T-cell (primary cell): Measurements from ENCODE around the gene OR2L8. TPM values are rescaled to one million over a fixed set of nuclear protein-coding genes. Genes with fewer than 3 reads are reported as not detected.

Source experiments
- ATAC-seq, 4 experiments: fragments of 200-7000 bp in 3 of 4; fragments of 150-1000 bp in 1 of 4; cut with Tn5 transposase; replicated peaks in 1 of 4; 1 replicate in 3 of 4; 2 replicates in 1 of 4; pipeline ENCODE4 v1.10.0; 2021; ENCODE audit warnings: moderate library complexity in 3 of 4, mild to moderate bottlenecking in 2 of 4, moderate number of reproducible peaks in 1 of 4
- CTCF ChIA-PET, 2 donors: fragments of 300-600 bp; sonication (Branson Sonifier 250); formaldehyde crosslinking; loops; one replicate each; lab custom pipeline; 2022; ENCODE audit warnings: antibody characterized with exemption in 2 of 2; lab: Charles Lee
- POLR2A ChIA-PET, 2 donors: fragments of 300-600 bp; sonication (Branson Sonifier 250); formaldehyde crosslinking; loops; one replicate each; lab custom pipeline; 2022; ENCODE audit warnings: antibody characterized with exemption in 2 of 2; lab: Charles Lee
- DNase-seq, 35 experiments: peaks; one replicate each; pipeline versions ENCODE4 v3.0.0 to v3.0.0-alpha.2; 2013 to 2023
- H3K27ac ChIP-seq: one replicate; pipeline ENCODE4 v1.5.1; 2013; ENCODE audit warnings: low read length
- H3K27me3 ChIP-seq, 2 experiments: replicated peaks in 1 of 2; 1 replicate in 1 of 2; 2 replicates in 1 of 2; pipeline versions ENCODE4 v1.6.1 to v1.7.0; 2013; ENCODE audit warnings: low read length in 1 of 2, mixed read lengths in 1 of 2; ENCODE audit not compliant: control insufficient read depth in 2 of 2, insufficient read depth in 2 of 2; ENCODE audit errors: extremely low read depth in 1 of 2
- H3K36me3 ChIP-seq, 2 donors: 1 replicate in 1 of 2; 2 replicates in 1 of 2; pipeline versions ENCODE4 v1.6.1 to v1.7.0; 2013; ENCODE audit warnings: low read length in 1 of 2; ENCODE audit not compliant: control insufficient read depth in 2 of 2, insufficient read depth in 1 of 2; ENCODE audit errors: extremely low read depth in 1 of 2
- H3K4me1 ChIP-seq, 2 experiments: 1 replicate in 1 of 2; 2 replicates in 1 of 2; pipeline versions ENCODE4 v1.6.1 to v1.7.0; 2013; ENCODE audit warnings: low read length in 2 of 2, mixed read lengths in 1 of 2; ENCODE audit not compliant: insufficient read depth in 2 of 2, control insufficient read depth in 1 of 2; ENCODE audit errors: extremely low read depth in 1 of 2
- H3K4me3 ChIP-seq, 2 donors: 1 replicate in 1 of 2; 2 replicates in 1 of 2; pipeline versions ENCODE4 v1.5.1 to v1.7.0; 2013; ENCODE audit warnings: mild to moderate bottlenecking in 2 of 2, low read length in 1 of 2, moderate library complexity in 1 of 2; ENCODE audit not compliant: control insufficient read depth in 1 of 2; ENCODE audit errors: extremely low read depth in 1 of 2
- H3K9me3 ChIP-seq: 2 replicates; pipeline ENCODE4 v1.7.0; 2013
- H3K27ac Mint-ChIP-seq, 2 donors: one replicate each; pipeline ENCODE4 v1.8.0; 2020 to 2021; ENCODE audit warnings: mild to moderate bottlenecking in 2 of 2, mixed read lengths in 2 of 2
- H3K27me3 Mint-ChIP-seq, 2 donors: one replicate each; pipeline ENCODE4 v1.8.0; 2021 to 2022; ENCODE audit warnings: mixed read lengths in 2 of 2
- H3K36me3 Mint-ChIP-seq: one replicate; pipeline ENCODE4 v1.8.0; 2021; ENCODE audit warnings: mixed read lengths
- H3K4me1 Mint-ChIP-seq, 3 donors: one replicate each; pipeline ENCODE4 v1.8.0; 2020 to 2022; ENCODE audit warnings: mixed read lengths in 3 of 3, mild to moderate bottlenecking in 1 of 3
- H3K4me3 Mint-ChIP-seq, 3 donors: one replicate each; pipeline ENCODE4 v1.8.0; 2020 to 2022; ENCODE audit warnings: mild to moderate bottlenecking in 3 of 3, mixed read lengths in 3 of 3, moderate library complexity in 3 of 3
- H3K9me3 Mint-ChIP-seq, 3 donors: one replicate each; pipeline ENCODE4 v1.8.0; 2020 to 2022; ENCODE audit warnings: mixed read lengths in 3 of 3
- WGBS: methylation state at CpG from one replicate; pipeline ENCODE4 v1.1.5; 2013; ENCODE audit warnings: missing lambda C conversion rate; ENCODE audit not compliant: insufficient coverage; 5-methylcytosine and 5-hydroxymethylcytosine counted together
- total RNA-seq, 35 experiments: library from RNA in 6 of 35; stranded (reverse) in 6 of 35; fragments of 120-200 nt in 1 of 35; gene quantifications; one replicate each; pipeline versions ENCODE4 v1.2.1 to v1.2.4 and lab custom pipeline; 2013 to 2026

The OR2L8 gene
- total RNA-seq, 5 donors from 2014 or later (not counting 1 experiment from before 2014, with no cell fraction given): 1.2 TPM; not detected in 3

- CTCF ChIA-PET: no interaction called here
- H3K27ac ChIP-seq: no peak overlapping the region
- POLR2A ChIA-PET: no interaction called here
These were observed 14.4 kb downstream of the OR2L8 start for GRCh38 chr1:247962911-247963588.

GRCh38 chr1:247964933-247965332 is 16.3 kb downstream of the OR2L8 start, which contains the start of gene OR2AK2:
OR2AK2 (plus strand) TSS chr1:247965233; CDS start chr1:247965377, 144 bp downstream.
- no CpG with 5 or more reads among the region's 2 CpGs for WGBS
- no peaks in the 10 kb centered on the region for H3K9me3 ChIP-seq
- ChIA-PET POLR2A (no interaction called here), CTCF (no interaction called here)
- no peaks in the 10 kb centered on the region for H3K27me3 Mint-ChIP-seq
- H3K27ac Mint-ChIP-seq: no peak within 1 kb of the TSS
- no peaks in the 10 kb centered on the region for H3K4me1 ChIP-seq
- H3K4me1 Mint-ChIP-seq: peaks cover 0 to 2% (median 0%) of the 10 kb centered on the region in 3 donors
- H3K27me3 ChIP-seq: no peaks in the 10 kb centered on the region
- H3K9me3 Mint-ChIP-seq: peaks cover 0 to 14% (median 5%) of the 10 kb centered on the region in 3 donors
- no peak within 1 kb of the TSS for H3K27ac ChIP-seq
- H3K36me3 Mint-ChIP-seq: no peaks in the 10 kb centered on the region
- H3K4me3 ChIP-seq: no peak within 1 kb of the TSS
- H3K4me3 Mint-ChIP-seq: no peak within 1 kb of the TSS
- H3K36me3 ChIP-seq: no peaks in the 10 kb centered on the region
- DNase-seq (no peak), ATAC-seq (no peak)

More at GRCh38 chr1:247962911-247963588, 14.4 kb downstream of the OR2L8 start:
- Mint-ChIP-seq H3K36me3 (no peaks in the 10 kb centered on the region), H3K9me3 (peaks cover 2 to 11% (median 5%) of the 10 kb centered on the region in 3 donors), H3K27ac (no peak overlapping the region), H3K27me3 (no peaks in the 10 kb centered on the region), H3K4me3 (no peak overlapping the region), H3K4me1 (peaks cover 0 to 2% (median 0%) of the 10 kb centered on the region in 3 donors)
- 20% methylated on average over 2 of the region's 4 CpGs for WGBS
- DNase-seq (no peak), ATAC-seq (no peak)
- Histone ChIP-seq H3K27me3 (no peaks in the 10 kb centered on the region), H3K4me3 (no peak overlapping the region), H3K9me3 (no peaks in the 10 kb centered on the region), H3K36me3 (no peaks in the 10 kb centered on the region), H3K4me1 (no peaks in the 10 kb centered on the region)

GRCh38 chr1:247966532-247967204 is 18.0 kb downstream of the OR2L8 start:
- Mint-ChIP-seq H3K9me3 (peaks cover 0 to 9% (median 7%) of the 10 kb centered on the region in 3 donors), H3K27me3 (no peaks in the 10 kb centered on the region), H3K36me3 (no peaks in the 10 kb centered on the region), H3K4me1 (peaks cover 0 to 2% (median 0%) of the 10 kb centered on the region in 3 donors), H3K27ac (no peak overlapping the region), H3K4me3 (no peak overlapping the region)
- Histone ChIP-seq H3K9me3 (no peaks in the 10 kb centered on the region), H3K27me3 (no peaks in the 10 kb centered on the region), H3K27ac (no peak overlapping the region), H3K4me3 (no peak overlapping the region), H3K4me1 (no peaks in the 10 kb centered on the region), H3K36me3 (no peaks in the 10 kb centered on the region)
- ATAC-seq (no peak), DNase-seq (no peak)
- ChIA-PET POLR2A (no interaction called here), CTCF (no interaction called here)
- WGBS: 40% methylated on average over 1 of the region's 5 CpGs

GRCh38 chr1:247992986-247993385 is 44.3 kb downstream of the OR2L8 start:
- no peaks in the 10 kb centered on the region for H3K27me3 Mint-ChIP-seq
- peaks cover 0 to 11% (median 2%) of the 10 kb centered on the region in 3 donors for H3K9me3 Mint-ChIP-seq
- DNase-seq: no peak
- ATAC-seq: no peak
- no peaks in the 10 kb centered on the region for H3K36me3 Mint-ChIP-seq
- CTCF ChIA-PET: interaction anchor here in 1 of 2 donors (0.6 kb wide), 1 partner anchor 103 kb away, joined by 4 read pairs; no protein-coding TSS in a partner anchor
- no peaks in the 10 kb centered on the region for H3K36me3 ChIP-seq
- no peaks in the 10 kb centered on the region for H3K27me3 ChIP-seq
- H3K4me3 ChIP-seq: no peak overlapping the region
- no peak overlapping the region for H3K4me3 Mint-ChIP-seq
- POLR2A ChIA-PET: no interaction called here
- no peaks in the 10 kb centered on the region for H3K4me1 Mint-ChIP-seq
- no peaks in the 10 kb centered on the region for H3K9me3 ChIP-seq
- 0% methylated on average over 1 of the region's 2 CpGs for WGBS
- no peak overlapping the region for H3K27ac ChIP-seq
- no peaks in the 10 kb centered on the region for H3K4me1 ChIP-seq
- H3K27ac Mint-ChIP-seq: no peak overlapping the region

GRCh38 chr1:247998811-247999210 is 50.2 kb downstream of the OR2L8 start:
- H3K27ac ChIP-seq: no peak overlapping the region
- Mint-ChIP-seq H3K4me3 (no peak overlapping the region), H3K4me1 (no peaks in the 10 kb centered on the region), H3K27me3 (no peaks in the 10 kb centered on the region), H3K9me3 (peaks cover 2 to 13% (median 8%) of the 10 kb centered on the region in 3 donors), H3K27ac (no peak overlapping the region), H3K36me3 (no peaks in the 10 kb centered on the region)
- no peak overlapping the region for H3K4me3 ChIP-seq
- no CpG with 5 or more reads among the region's 2 CpGs for WGBS
- ChIA-PET CTCF (interaction anchor here in 1 of 2 donors (0.6 kb wide), 1 partner anchor 455 kb away, joined by 3 read pairs; no protein-coding TSS in a partner anchor), POLR2A (interaction anchor here in 1 of 2 donors (0.6 kb wide), 1 partner anchor 9 kb away, joined by 3 read pairs; no protein-coding TSS in a partner anchor)
- ATAC-seq (no peak), DNase-seq (no peak)
- no peaks in the 10 kb centered on the region for H3K9me3 ChIP-seq
- no peaks in the 10 kb centered on the region for H3K4me1 ChIP-seq
- H3K27me3 ChIP-seq: no peaks in the 10 kb centered on the region
- no peaks in the 10 kb centered on the region for H3K36me3 ChIP-seq
